SK-N-SH treated with all-trans-retinoic acid at 6 μM for 48 hours (cell line): ENCODE data around the gene PKMYT1.
A peak's percentile ranks its signal among the peaks of the same experiment; 100 is the strongest.
"Not testable (repeated sequence)": the region's sequence is repeated elsewhere in the genome, so short reads cannot be mapped to it uniquely, and the experiment has no call there.

Experiments
- ATAC-seq: fragments of 200-7000 bp; cut with Tn5 transposase; 3 replicates; pipeline ENCODE4 v1.9.1; 2020; ENCODE audit warnings: mild to moderate bottlenecking, moderate library complexity
- ARNTL ChIP-seq: fragments of 450-650 bp; formaldehyde crosslinking; IDR thresholded peaks from 2 replicates; pipeline ENCODE4 v1.5.0; 2020; ENCODE audit warnings: low read depth, mild to moderate bottlenecking, moderate library complexity, borderline replicate concordance
- CREB5 ChIP-seq: fragments of 250-450 bp; sonication (Bioruptor Pico); IDR thresholded peaks from 2 replicates; pipeline ENCODE4 v1.5.1; 2020; ENCODE audit warnings: low read depth, mild to moderate bottlenecking, moderate library complexity
- CSDC2 ChIP-seq: fragments of 250-450 bp; sonication (Bioruptor Pico); IDR thresholded peaks from 2 replicates; pipeline ENCODE4 v1.5.0; 2020; ENCODE audit warnings: mild to moderate bottlenecking, moderate library complexity
- ESRRG ChIP-seq: fragments of 250-450 bp; sonication (Bioruptor Pico); IDR thresholded peaks from 2 replicates; pipeline ENCODE4 v1.6.1; 2021; ENCODE audit warnings: mild to moderate bottlenecking
- GLIS3 ChIP-seq: fragments of 250-450 bp; sonication (Bioruptor Pico); IDR thresholded peaks from 2 replicates; pipeline ENCODE4 v1.5.0; 2020; ENCODE audit warnings: mild to moderate bottlenecking, moderate library complexity
- ISL1 ChIP-seq: fragments of 250-450 bp; sonication (Bioruptor Pico); IDR thresholded peaks from 2 replicates; pipeline ENCODE4 v2.1.2; 2022; ENCODE audit warnings: mild to moderate bottlenecking, moderate library complexity
- OSR1 ChIP-seq: fragments of 250-450 bp; sonication (Bioruptor Pico); IDR thresholded peaks from 2 replicates; pipeline ENCODE4 v1.8.0; 2022; ENCODE audit warnings: moderate library complexity, mild to moderate bottlenecking, inconsistent platforms
- PATZ1 ChIP-seq: fragments of 250-450 bp; sonication (Bioruptor Pico); IDR thresholded peaks from 2 replicates; pipeline ENCODE4 v1.8.0; 2020; ENCODE audit warnings: mild to moderate bottlenecking, moderate library complexity, borderline replicate concordance
- POU6F1 ChIP-seq: fragments of 250-450 bp; sonication (Bioruptor Pico); IDR thresholded peaks from 2 replicates; pipeline ENCODE4 v1.8.0; 2021; ENCODE audit warnings: low read depth, mild to moderate bottlenecking, moderate library complexity, borderline replicate concordance
- PPARA ChIP-seq: fragments of 250-450 bp; sonication (Bioruptor Pico); IDR thresholded peaks from 2 replicates; pipeline ENCODE4 v1.5.0; 2020; ENCODE audit warnings: mild to moderate bottlenecking, borderline replicate concordance
- SNAI2 ChIP-seq: fragments of 250-450 bp; sonication (Bioruptor Pico); IDR thresholded peaks from 2 replicates; pipeline ENCODE4 v1.5.0; 2020; ENCODE audit warnings: mild to moderate bottlenecking, moderate library complexity
- TCF4 ChIP-seq: fragments of 250-450 bp; sonication (Bioruptor Pico); IDR thresholded peaks from 2 replicates; pipeline ENCODE4 v1.8.0; 2021; ENCODE audit warnings: mild to moderate bottlenecking, moderate library complexity, borderline replicate concordance
- TOX ChIP-seq: fragments of 250-450 bp; sonication (Bioruptor Pico); IDR thresholded peaks from 2 replicates; pipeline ENCODE4 v1.8.0; 2021; ENCODE audit warnings: mild to moderate bottlenecking, moderate library complexity, borderline replicate concordance
- ZC3H10 ChIP-seq: fragments of 250-450 bp; sonication (Bioruptor Pico); IDR thresholded peaks from 2 replicates; pipeline ENCODE4 v1.5.1; 2021; ENCODE audit warnings: mild to moderate bottlenecking, moderate library complexity
- ZFP3 ChIP-seq: fragments of 250-450 bp; sonication (Bioruptor Pico); IDR thresholded peaks from 2 replicates; pipeline ENCODE4 v1.5.0; 2020; ENCODE audit warnings: mild to moderate bottlenecking, moderate library complexity
- ZFP30 ChIP-seq: fragments of 450-650 bp; formaldehyde crosslinking; IDR thresholded peaks from 2 replicates; pipeline ENCODE4 v1.5.0; 2022; ENCODE audit warnings: mild to moderate bottlenecking, moderate library complexity
- ZNF70 ChIP-seq: fragments of 450-650 bp; formaldehyde crosslinking; IDR thresholded peaks from 2 replicates; pipeline ENCODE4 v1.5.0; 2020; ENCODE audit warnings: mild to moderate bottlenecking, moderate library complexity
- ZNF8 ChIP-seq: fragments of 450-650 bp; formaldehyde crosslinking; IDR thresholded peaks from 2 replicates; pipeline ENCODE4 v1.5.0; 2020; ENCODE audit warnings: mild to moderate bottlenecking, moderate library complexity
- TF ChIP-seq, protein P1 (sequence below): fragments of 250-450 bp; sonication (Bioruptor Pico); IDR thresholded peaks from 2 replicates; pipeline ENCODE4 v1.5.1; 2021; ENCODE audit warnings: mild to moderate bottlenecking, moderate library complexity

Gene PKMYT1

GRCh38 chr16:2949705-2950352 lies 30.4 kb downstream of the PKMYT1 start:
- ATAC-seq, result peak; percentile 13; the same call in 1 of the 3 replicates
- TF ChIP-seq, protein P1, sequence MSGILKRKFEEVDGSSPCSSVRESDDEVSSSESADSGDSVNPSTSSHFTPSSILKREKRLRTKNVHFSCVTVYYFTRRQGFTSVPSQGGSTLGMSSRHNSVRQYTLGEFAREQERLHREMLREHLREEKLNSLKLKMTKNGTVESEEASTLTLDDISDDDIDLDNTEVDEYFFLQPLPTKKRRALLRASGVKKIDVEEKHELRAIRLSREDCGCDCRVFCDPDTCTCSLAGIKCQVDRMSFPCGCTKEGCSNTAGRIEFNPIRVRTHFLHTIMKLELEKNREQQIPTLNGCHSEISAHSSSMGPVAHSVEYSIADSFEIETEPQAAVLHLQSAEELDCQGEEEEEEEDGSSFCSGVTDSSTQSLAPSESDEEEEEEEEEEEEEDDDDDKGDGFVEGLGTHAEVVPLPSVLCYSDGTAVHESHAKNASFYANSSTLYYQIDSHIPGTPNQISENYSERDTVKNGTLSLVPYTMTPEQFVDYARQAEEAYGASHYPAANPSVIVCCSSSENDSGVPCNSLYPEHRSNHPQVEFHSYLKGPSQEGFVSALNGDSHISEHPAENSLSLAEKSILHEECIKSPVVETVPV, result no peak
- no peak for TF ChIP-seq CREB5 (CRISPR knock-in tag)
- TF ChIP-seq ZNF8 (CRISPR knock-in tag), result no peak
- TF ChIP-seq PATZ1 (CRISPR knock-in tag), result no peak
- TF ChIP-seq CSDC2 (CRISPR knock-in tag), result no peak
- no peak for TF ChIP-seq ZFP30 (CRISPR knock-in tag)
- TF ChIP-seq TCF4, result no peak
- TF ChIP-seq ARNTL (CRISPR knock-in tag), result no peak
- TF ChIP-seq POU6F1 (CRISPR knock-in tag), result no peak
- no peak for TF ChIP-seq TOX (CRISPR knock-in tag)
- TF ChIP-seq SNAI2 (CRISPR knock-in tag), result no peak
- TF ChIP-seq GLIS3 (CRISPR knock-in tag), result no peak
- TF ChIP-seq ZC3H10, result no peak
- no peak for TF ChIP-seq ZNF70 (CRISPR knock-in tag)
- no peak for TF ChIP-seq ESRRG (CRISPR knock-in tag)

GRCh38 chr16:2948807-2949704 lies 31.2 kb downstream of the PKMYT1 start:
- no peak for ATAC-seq
- no peak for TF ChIP-seq OSR1 (CRISPR knock-in tag)
- no peak for TF ChIP-seq CSDC2 (CRISPR knock-in tag)
- TF ChIP-seq ZC3H10, result no peak

GRCh38 chr16:2946649-2947048 lies 33.6 kb downstream of the PKMYT1 start:
- ATAC-seq, result no peak
- TF ChIP-seq CREB5 (CRISPR knock-in tag), result no peak
- no peak for TF ChIP-seq ISL1 (CRISPR knock-in tag)
- no peak for TF ChIP-seq SNAI2 (CRISPR knock-in tag)
- no peak for TF ChIP-seq OSR1 (CRISPR knock-in tag)
- no peak for TF ChIP-seq ZFP3 (CRISPR knock-in tag)
- TF ChIP-seq ARNTL (CRISPR knock-in tag), result no peak
- TF ChIP-seq POU6F1 (CRISPR knock-in tag), result no peak
- TF ChIP-seq CSDC2 (CRISPR knock-in tag), result no peak
- TF ChIP-seq PPARA (CRISPR knock-in tag), result no peak

- ATAC-seq, result not testable (repeated sequence)
Observed at GRCh38 chr16:2943716-2944115, 36.5 kb downstream of the PKMYT1 start.
